ENCODE data around the gene ZFAND3.

ZFAND3 gene

DNA sequence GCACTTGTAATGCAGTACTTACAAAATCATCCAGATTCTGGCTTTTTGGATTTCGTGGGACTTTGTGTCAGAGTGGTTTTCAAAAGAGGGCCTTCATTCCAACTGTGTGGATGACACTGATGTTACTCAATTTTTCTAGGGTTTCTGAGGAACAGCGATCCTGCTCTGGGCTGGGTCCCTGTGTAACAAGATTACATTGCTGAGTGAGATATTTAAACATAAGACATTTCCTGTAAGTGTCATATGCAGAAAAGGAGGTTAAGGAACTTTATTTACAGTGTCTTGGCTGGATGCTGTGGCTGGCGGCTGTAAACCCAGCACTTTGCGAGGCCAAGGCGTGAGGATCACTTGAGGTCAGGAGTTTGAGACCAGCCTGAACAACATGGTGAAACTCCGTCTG, 6.7 kb downstream of the ZFAND3 start:
- TF ChIP-seq, protein P1, sequence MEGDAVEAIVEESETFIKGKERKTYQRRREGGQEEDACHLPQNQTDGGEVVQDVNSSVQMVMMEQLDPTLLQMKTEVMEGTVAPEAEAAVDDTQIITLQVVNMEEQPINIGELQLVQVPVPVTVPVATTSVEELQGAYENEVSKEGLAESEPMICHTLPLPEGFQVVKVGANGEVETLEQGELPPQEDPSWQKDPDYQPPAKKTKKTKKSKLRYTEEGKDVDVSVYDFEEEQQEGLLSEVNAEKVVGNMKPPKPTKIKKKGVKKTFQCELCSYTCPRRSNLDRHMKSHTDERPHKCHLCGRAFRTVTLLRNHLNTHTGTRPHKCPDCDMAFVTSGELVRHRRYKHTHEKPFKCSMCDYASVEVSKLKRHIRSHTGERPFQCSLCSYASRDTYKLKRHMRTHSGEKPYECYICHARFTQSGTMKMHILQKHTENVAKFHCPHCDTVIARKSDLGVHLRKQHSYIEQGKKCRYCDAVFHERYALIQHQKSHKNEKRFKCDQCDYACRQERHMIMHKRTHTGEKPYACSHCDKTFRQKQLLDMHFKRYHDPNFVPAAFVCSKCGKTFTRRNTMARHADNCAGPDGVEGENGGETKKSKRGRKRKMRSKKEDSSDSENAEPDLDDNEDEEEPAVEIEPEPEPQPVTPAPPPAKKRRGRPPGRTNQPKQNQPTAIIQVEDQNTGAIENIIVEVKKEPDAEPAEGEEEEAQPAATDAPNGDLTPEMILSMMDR (IDR thresholded peaks at IDR 0.05): no peak

DNA sequence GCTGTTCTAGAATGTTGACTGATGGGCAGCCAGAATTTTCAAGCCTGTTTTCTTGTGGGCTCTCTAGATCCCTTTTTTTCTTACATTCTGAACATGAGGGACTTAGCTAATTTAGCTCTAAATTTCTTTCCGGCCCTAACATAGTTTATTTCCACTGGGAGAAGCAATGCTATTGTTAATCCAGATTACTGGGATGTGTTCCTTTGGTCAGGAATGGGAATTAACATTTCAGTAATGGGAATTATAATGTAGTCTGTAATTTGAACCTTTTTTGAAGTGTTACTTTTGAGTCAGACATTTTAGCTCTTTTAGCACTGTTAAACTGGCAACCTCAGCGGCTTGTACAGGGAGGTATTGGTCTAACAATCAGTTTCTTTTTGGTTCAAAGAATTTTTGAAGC, 7.5 kb downstream of the ZFAND3 start:
- TF ChIP-seq, protein P1 (IDR thresholded peaks at IDR 0.05): no peak

DNA sequence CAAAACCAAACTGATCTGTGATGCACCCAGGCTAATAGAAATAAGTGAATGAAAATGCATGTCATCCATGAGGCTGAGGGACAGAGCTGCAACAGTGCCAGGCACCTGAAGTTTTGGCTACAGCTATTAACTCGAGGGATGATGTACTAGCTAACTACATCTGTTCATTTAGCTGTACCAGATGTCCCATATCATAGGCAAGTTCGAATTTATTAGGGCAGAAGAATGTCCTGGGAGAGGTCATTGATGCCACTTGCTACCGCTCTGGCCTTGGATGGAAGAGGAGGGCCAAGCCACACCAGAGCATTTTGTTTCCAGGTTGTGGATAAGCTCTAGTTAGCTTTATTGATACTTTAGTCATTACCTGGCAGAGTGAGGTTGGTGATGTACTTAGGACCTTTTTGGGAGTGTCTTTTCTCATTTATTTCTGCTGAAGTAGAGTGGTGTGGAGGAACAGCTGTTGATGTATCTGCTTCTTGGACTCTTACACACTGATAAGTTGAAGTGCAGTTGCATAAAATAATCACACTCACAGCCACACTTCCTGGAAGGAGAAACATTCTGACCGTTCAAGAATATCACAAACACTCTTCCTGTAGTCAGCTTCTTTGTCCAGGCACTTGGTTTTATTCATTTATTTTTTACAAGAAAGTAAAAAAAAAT, 8.2 kb downstream of the ZFAND3 start:
- TF ChIP-seq, protein P1 (IDR thresholded peaks at IDR 0.05): no peak

DNA sequence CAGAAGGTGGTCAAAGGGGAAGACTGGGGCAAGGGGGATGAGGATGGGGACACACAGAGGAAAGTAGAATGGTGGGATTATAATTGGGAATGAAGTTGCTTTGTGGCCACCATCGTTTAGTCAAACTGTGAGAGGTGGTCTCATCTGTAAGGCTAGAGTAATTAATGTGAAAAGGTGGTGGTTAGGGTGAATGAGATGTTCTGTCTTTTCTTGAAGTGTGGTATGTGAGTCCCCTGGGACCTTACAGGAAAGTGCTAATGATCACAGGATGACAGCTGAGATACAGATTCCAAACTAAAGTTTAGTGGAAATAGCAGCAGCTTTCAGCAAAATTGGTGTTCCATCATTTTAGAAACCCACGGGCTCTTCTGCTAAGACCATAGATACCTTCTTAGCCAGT, 10.7 kb downstream of the ZFAND3 start:
- TF ChIP-seq, protein P1 (IDR thresholded peaks at IDR 0.05): no peak

DNA sequence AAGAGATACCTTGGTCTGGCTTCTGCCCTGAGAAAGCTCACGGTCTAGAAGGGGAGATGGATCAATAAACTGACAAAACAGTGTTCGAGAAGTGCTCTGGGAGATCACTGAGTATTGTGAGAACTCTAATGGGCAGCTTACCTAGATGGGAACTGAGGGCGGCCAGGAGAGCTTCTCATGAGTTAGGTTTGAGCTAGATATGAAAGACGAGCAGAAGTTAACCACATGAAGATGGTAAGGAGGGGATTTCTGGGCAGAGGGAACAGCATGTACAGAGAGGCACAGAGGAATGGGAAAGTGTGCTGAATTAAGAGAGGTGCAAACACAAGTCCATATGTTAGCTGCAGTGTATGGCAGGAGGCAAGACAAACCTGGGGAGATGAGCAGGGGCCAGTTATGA, 11.9 kb downstream of the ZFAND3 start:
- TF ChIP-seq, protein P1 (IDR thresholded peaks at IDR 0.05): no peak

DNA sequence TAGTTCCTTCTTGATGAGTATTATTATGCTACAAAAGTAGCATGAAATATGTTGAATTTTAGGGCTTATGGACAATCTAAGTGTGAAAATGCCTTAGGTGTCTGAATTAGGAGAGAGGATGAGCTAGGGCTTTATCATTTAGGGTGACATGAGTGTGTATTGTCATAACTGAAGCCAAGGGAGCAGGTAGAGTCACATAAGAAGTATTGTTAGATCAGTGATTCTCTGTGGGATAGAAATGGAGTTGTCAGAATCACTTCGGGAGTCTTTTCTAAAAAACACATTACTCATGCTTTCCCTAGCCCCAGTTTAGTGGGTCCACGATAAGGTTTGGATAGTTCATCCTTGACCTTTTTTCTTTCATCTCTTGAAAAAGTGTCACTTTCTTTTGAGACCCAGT, 16.4 kb downstream of the ZFAND3 start:
- TF ChIP-seq, protein P1 (IDR thresholded peaks at IDR 0.05): no peak

DNA sequence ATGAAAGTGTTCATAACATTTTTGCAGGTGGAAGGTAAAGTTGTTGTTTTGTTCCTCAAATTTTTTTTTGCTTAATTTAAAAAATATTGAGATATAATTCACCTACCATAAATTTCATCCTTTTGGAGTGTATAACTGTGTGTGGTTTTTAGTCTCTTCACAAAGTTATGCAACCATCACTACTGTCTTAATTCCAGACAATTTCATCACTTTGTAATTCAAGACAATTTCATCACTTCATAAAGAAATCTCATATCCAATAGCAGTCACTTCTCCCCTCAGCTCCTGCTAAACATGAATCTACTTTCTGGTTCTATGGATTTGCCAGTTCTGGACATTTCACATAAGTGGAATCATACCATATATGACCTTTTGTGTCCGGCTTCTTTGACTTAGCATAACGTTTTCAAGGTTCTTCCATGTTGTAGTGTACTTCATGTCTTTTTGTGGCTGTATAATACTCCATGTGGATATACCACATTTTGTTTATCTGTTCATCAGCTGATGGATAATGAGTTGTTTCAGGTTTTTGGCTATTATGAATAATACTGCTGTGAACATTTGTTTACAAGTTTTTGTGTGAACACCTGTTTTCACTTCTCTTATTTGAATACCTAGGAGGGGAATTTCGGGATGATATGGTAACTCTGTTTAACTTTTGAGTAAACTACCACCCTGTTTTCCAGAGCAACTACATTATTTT, 18.8 kb downstream of the ZFAND3 start:
- TF ChIP-seq, protein P1 (IDR thresholded peaks at IDR 0.05): no peak

Data from LNCAP (cell line).